HepG2 (cell line): ENCODE results near the gene CADM1. TPM values are rescaled to one million over a fixed set of nuclear protein-coding genes. Genes with fewer than 3 reads are reported as not detected.

Source experiments
- ATAC-seq: fragments of 200-7000 bp; cut with Tn5 transposase; 3 replicates; pipeline ENCODE4 v1.9.1; 2020; ENCODE audit warnings: mild to moderate bottlenecking, moderate library complexity
- BruUV-seq: library from RNA; stranded (reverse); fragments of 400-500 nt; replicated peaks from 2 replicates; lab custom pipeline; 2021; lab: Mats Ljungman, UMichigan
- CTCF ChIA-PET: fragments of 300-600 bp; formaldehyde crosslinking; extraction: SDS; loops from one replicate; lab custom pipeline; 2021; ENCODE audit warnings: low total read pairs, inconsistent platforms, low intra/inter-chr PET ratio; lab: Yijun Ruan, JAX
- POLR2A ChIA-PET: fragments of 350-600 bp; sonication (Branson Sonifier 250); formaldehyde crosslinking; loops from one replicate; lab custom pipeline; 2020; ENCODE audit warnings: antibody characterized with exemption, inconsistent platforms; lab: Yijun Ruan, JAX
- DNase-seq: peaks from one replicate; pipeline ENCODE4 v3.0.0-alpha.2; 2015; ENCODE audit warnings: low spot score
- FAIRE-seq: peaks from 3 replicates; lab custom pipeline; 2011; peaks lifted over from hg19 to GRCh38; lab: Jason Lieb, UNC
- H2AFZ ChIP-seq: one replicate; pipeline ENCODE4 v1.6.1; 2011; ENCODE audit warnings: low read length, inconsistent platforms
- H3K27ac ChIP-seq: fragments of 300-600 bp; 3 replicates; pipeline ENCODE4 v1.8.0; 2011; ENCODE audit warnings: mixed run types, mild to moderate bottlenecking, mixed read lengths, low read length, inconsistent platforms; ENCODE audit not compliant: insufficient read depth; ENCODE audit errors: extremely low read length
- H3K27me3 ChIP-seq, 2 experiments: fragments of 200-600 bp in 1 of 2; 2 replicates in 1 of 2; 3 replicates in 1 of 2; pipeline versions ENCODE4 v1.6.0 to v1.8.0; 2011; ENCODE audit warnings: low read length in 2 of 2, mild to moderate bottlenecking in 2 of 2, moderate library complexity in 2 of 2, inconsistent platforms in 1 of 2; ENCODE audit not compliant: insufficient read depth in 2 of 2, control insufficient read depth in 1 of 2
- H3K36me3 ChIP-seq, 2 experiments: fragments of 200-600 bp in 1 of 2; replicated peaks in 1 of 2; 2 replicates in 1 of 2; 3 replicates in 1 of 2; pipeline versions ENCODE4 v1.5.1 to v1.8.0; 2011; ENCODE audit warnings: low read length in 2 of 2, inconsistent platforms in 1 of 2; ENCODE audit not compliant: insufficient read depth in 2 of 2, control insufficient read depth in 1 of 2
- H3K4me1 ChIP-seq: 2 replicates; pipeline ENCODE4 v1.5.1; 2012; ENCODE audit warnings: low read length, inconsistent platforms; ENCODE audit not compliant: insufficient read depth
- H3K4me2 ChIP-seq: 2 replicates; pipeline ENCODE4 v1.6.0; 2011; ENCODE audit warnings: low read depth, low read length, inconsistent platforms
- H3K4me3 ChIP-seq, 3 experiments: fragments of 200-600 bp in 1 of 3; sonication (generic), shearing (Covaris generic) in 1 of 3; replicated peaks in 1 of 3; 2 replicates each; pipeline ENCODE4 v1.5.1; 2011 to 2016; ENCODE audit warnings: low read length in 3 of 3, inconsistent platforms in 2 of 3, low read depth in 2 of 3, mild to moderate bottlenecking in 2 of 3, control low read depth in 1 of 3, mixed read lengths in 1 of 3; ENCODE audit not compliant: insufficient read depth in 1 of 3
- H3K79me2 ChIP-seq: one replicate; pipeline ENCODE4 v1.6.1; 2011; ENCODE audit warnings: low read length, inconsistent platforms; ENCODE audit not compliant: insufficient read depth
- H3K9ac ChIP-seq: 2 replicates; pipeline ENCODE4 v1.6.0; 2011; ENCODE audit warnings: mild to moderate bottlenecking, low read depth, low read length, inconsistent platforms; ENCODE audit not compliant: insufficient read depth
- H3K9me3 ChIP-seq: 2 replicates; pipeline ENCODE4 v1.5.1; 2012; ENCODE audit warnings: mild to moderate bottlenecking, low read length
- H4K20me1 ChIP-seq: 2 replicates; pipeline ENCODE4 v1.6.0; 2011; ENCODE audit warnings: inconsistent platforms, mild to moderate bottlenecking, low read length, moderate library complexity; ENCODE audit not compliant: insufficient read depth
- ATF4 ChIP-seq, 2 experiments: fragments of 450-650 bp in 1 of 2; sonication (generic) in 1 of 2; formaldehyde crosslinking; IDR thresholded peaks; 2 replicates each; pipeline versions ENCODE4 v1.5.0 to v1.8.0; 2020 to 2022; ENCODE audit warnings: mild to moderate bottlenecking in 1 of 2, missing genetic modification reagents in 1 of 2
- CENPT ChIP-seq: sonication (generic); formaldehyde crosslinking; IDR thresholded peaks from 2 replicates; pipeline ENCODE4 v1.8.0; 2022; ENCODE audit warnings: low read depth, mild to moderate bottlenecking, moderate library complexity, missing genetic modification reagents
- ETV6 ChIP-seq: sonication (generic); formaldehyde crosslinking; conservative IDR thresholded peaks from 2 replicates; pipeline ENCODE4 v1.4.0; 2020; ENCODE audit warnings: missing genetic modification reagents
- HOXA9 ChIP-seq: sonication (generic); formaldehyde crosslinking; IDR thresholded peaks from 2 replicates; pipeline ENCODE4 v1.8.1; 2022; ENCODE audit warnings: missing genetic modification reagents, mild to moderate bottlenecking, moderate library complexity, borderline replicate concordance
- IRF9 ChIP-seq: sonication (generic); formaldehyde crosslinking; IDR thresholded peaks from 2 replicates; pipeline ENCODE4 v1.8.0; 2022; ENCODE audit warnings: missing genetic modification reagents, mild to moderate bottlenecking, borderline replicate concordance
- MYPOP ChIP-seq: sonication (generic); formaldehyde crosslinking; IDR thresholded peaks from 2 replicates; pipeline ENCODE4 v1.8.1; 2023; ENCODE audit warnings: mild to moderate bottlenecking, moderate library complexity, missing genetic modification reagents
- NFYC ChIP-seq: IDR thresholded peaks from 2 replicates; pipeline ENCODE4 v1.6.1; 2016; ENCODE audit warnings: missing genetic modification reagents, missing compliant biosample characterization
- PHF20 ChIP-seq: sonication (generic); formaldehyde crosslinking; IDR thresholded peaks from 2 replicates; pipeline ENCODE4 v1.5.0; 2020; ENCODE audit warnings: mild to moderate bottlenecking, missing genetic modification reagents
- RBM22 ChIP-seq: fragments of 200-400 bp; formaldehyde crosslinking; optimal IDR thresholded peaks from 2 replicates; pipeline ENCODE3; 2017; ENCODE audit warnings: mild to moderate bottlenecking, low read length, moderate library complexity
- RFX1 ChIP-seq: fragments of 450-650 bp; IDR thresholded peaks from 2 replicates; pipeline ENCODE4 v1.6.1; 2017
- RFX3 ChIP-seq: IDR thresholded peaks from 2 replicates; pipeline ENCODE4 v1.6.1; 2016; ENCODE audit warnings: missing biosample characterization, missing genetic modification reagents
- SETDB1 ChIP-seq: sonication (generic); formaldehyde crosslinking; IDR thresholded peaks from 2 replicates; pipeline ENCODE4 v1.5.1; 2020; ENCODE audit warnings: missing genetic modification reagents, mild to moderate bottlenecking, borderline replicate concordance
- SIN3B ChIP-seq: fragments of 150-350 bp; IDR thresholded peaks from 2 replicates; pipeline ENCODE4 v1.6.1; 2014; ENCODE audit warnings: low read length
- ZBTB10 ChIP-seq: sonication (generic); formaldehyde crosslinking; IDR thresholded peaks from 2 replicates; pipeline ENCODE4 v1.4.0; 2020; ENCODE audit warnings: missing genetic modification reagents, borderline replicate concordance
- ZNF138 ChIP-seq: sonication (generic); formaldehyde crosslinking; IDR thresholded peaks from 2 replicates; pipeline ENCODE4 v1.5.0; 2020; ENCODE audit warnings: mild to moderate bottlenecking, low read depth, missing genetic modification reagents
- ZNF17 ChIP-seq: sonication (generic); formaldehyde crosslinking; IDR thresholded peaks from 2 replicates; pipeline ENCODE4 v1.5.0; 2020; ENCODE audit warnings: mild to moderate bottlenecking, missing genetic modification reagents
- ZNF296 ChIP-seq: sonication (generic); formaldehyde crosslinking; conservative IDR thresholded peaks from 2 replicates; pipeline ENCODE4 v1.5.0; 2020; ENCODE audit warnings: mild to moderate bottlenecking, missing genetic modification reagents
- ZNF572 ChIP-seq: sonication (generic); formaldehyde crosslinking; IDR thresholded peaks from 2 replicates; pipeline ENCODE4 v1.5.1; 2020; ENCODE audit warnings: mild to moderate bottlenecking, missing genetic modification reagents
- ZNF670 ChIP-seq: sonication (generic); formaldehyde crosslinking; IDR thresholded peaks from 2 replicates; pipeline ENCODE4 v1.8.0; 2022; ENCODE audit warnings: mild to moderate bottlenecking, missing genetic modification reagents, borderline replicate concordance
- WGBS: methylation state at CpG from one replicate; pipeline ENCODE4 v1.1.6; 2017; ENCODE audit warnings: low lambda C conversion rate; 5-methylcytosine and 5-hydroxymethylcytosine counted together
- in situ Hi-C: cut with HindIII; loops from 2 replicates; pipeline ENCODE4 v1.10.0; 2017; ENCODE audit warnings: low pct_unique_long_range_greater_than_20kb; ENCODE audit not compliant: extremely low pct_ligation_motif_present
- intact Hi-C: fragments of 100-400 bp; cut with micrococcal nuclease; formaldehyde crosslinking; loops from one replicate; pipeline ENCODE4 v1.10.0; 2022; ENCODE audit not compliant: unreplicated experiment
- polyA plus RNA-seq, 8 experiments: library from polyadenylated mRNA; depleted of rRNA in 3 of 8; stranded (reverse) in 7 of 8; unstranded in 1 of 8; fragments of >200 nt; fragmentation: Illumina TruSeq in 4 of 8; extraction: Trizol in 4 of 8; gene quantifications; 2 replicates each; pipeline versions ENCODE4 v1.2.1 to v1.2.3, GENCODE V29; 2011 to 2016; ENCODE audit warnings: low read depth in 4 of 8, missing spikeins in 1 of 8, mixed read lengths in 1 of 8; ENCODE audit not compliant: insufficient read depth in 1 of 8
- total RNA-seq, 5 experiments: library from RNA; depleted of rRNA; stranded (reverse); fragments of >200 nt; fragmentation: Illumina TruSeq; extraction: Trizol; gene quantifications; 2 replicates each; pipeline ENCODE4 v1.2.3, GENCODE V29; 2016; ENCODE audit warnings: low read depth in 1 of 5

CADM1 gene
- total and polyA plus RNA-seq, 2 of the 13 experiments (the other 11 are each of a cell fraction or from before 2014, with no cell fraction given): 71.3 to 122 TPM

- no peaks in the 10 kb centered on the region for H3K36me3 ChIP-seq
- peak overlapping the region; percentile 87 for H3K9ac ChIP-seq
- H4K20me1 ChIP-seq: peaks cover 4% of the 10 kb centered on the region; the same call in 1 of the 2 replicates
- H3K9me3 ChIP-seq: no peaks in the 10 kb centered on the region
- H3K4me3 ChIP-seq: peak overlapping the region; percentile 89 to 92 (median 89)
- no peak overlapping the region for H2AFZ ChIP-seq
- H3K27me3 ChIP-seq: no peaks in the 10 kb centered on the region; a peak in 1 of 5 replicates
- peaks cover 27% of the 10 kb centered on the region for H3K4me1 ChIP-seq
- peak overlapping the region; percentile 67 for H3K27ac ChIP-seq
- H3K79me2 ChIP-seq: peaks cover 50% of the 10 kb centered on the region
- CTCF ChIA-PET: interaction anchor here (1.1 to 2.6 kb wide), 2 partner anchors 26 to 169 kb away, joined by 3 to 10 read pairs; no protein-coding TSS in a partner anchor
- no peak for FAIRE-seq
- in situ Hi-C loops: loop anchor here (5.0 kb wide), 1 partner anchor 167 kb away; no protein-coding TSS in a partner anchor
- intact Hi-C loops: loop anchor here (2.0 to 5.0 kb wide), 6 partner anchors 21 to 175 kb away; no protein-coding TSS in a partner anchor
- BruUV-seq: no TSS peak
- 0% methylated on average over 5 of the region's 15 CpGs for WGBS
- H3K4me2 ChIP-seq: peak overlapping the region; percentile 87
- peak; percentile 5 for DNase-seq
- ATAC-seq: peak; percentile 6
- POLR2A ChIA-PET: interaction anchor here (0.7 to 2.0 kb wide), 9 partner anchors 12 to 95 kb away, joined by 3 to 20 read pairs (median 4); no protein-coding TSS in a partner anchor
- TF ChIP-seq ZNF572 (CRISPR knock-in tag): peak; percentile 76; the same call in 1 of the 2 replicates
- TF ChIP-seq ZBTB10 (CRISPR knock-in tag): peak; percentile 56; the same call in 1 of the 2 replicates
- TF ChIP-seq RFX1: peak; percentile 59; the same call in 1 of the 2 replicates
- TF ChIP-seq RFX3 (CRISPR knock-in tag): peak; percentile 71
- peak; percentile 39 for TF ChIP-seq RBM22
- TF ChIP-seq NFYC (CRISPR knock-in tag): no peak
- TF ChIP-seq ZNF17 (CRISPR knock-in tag): no peak
- 0 out of 2 replicates have a peak, but pooled peaks have one; percentile 4 for TF ChIP-seq ETV6 (CRISPR knock-in tag)
- TF ChIP-seq HOXA9: 0 out of 2 replicates have a peak, but pooled peaks have one; percentile 53
- no peak for TF ChIP-seq CENPT (CRISPR knock-in tag)
- TF ChIP-seq SIN3B: peak; percentile 8; the same call in 1 of the 2 replicates
- no peak for TF ChIP-seq MYPOP
- no peak for TF ChIP-seq IRF9
- TF ChIP-seq ZNF670 (CRISPR knock-in tag): 0 out of 2 replicates have a peak, but pooled peaks have one; percentile 28
- 0 out of 4 replicates have a peak, but pooled peaks of 1 of the 2 experiments have one; percentile 17 for TF ChIP-seq ATF4 (CRISPR knock-in tag; IDR thresholded peaks at IDR 0.05)
- TF ChIP-seq PHF20 (CRISPR knock-in tag): 0 out of 2 replicates have a peak, but pooled peaks have one; percentile 31
- TF ChIP-seq ZNF138 (CRISPR knock-in tag): 0 out of 2 replicates have a peak, but pooled peaks have one; percentile 51
- no peak for TF ChIP-seq SETDB1 (CRISPR knock-in tag)
- TF ChIP-seq ZNF296 (CRISPR knock-in tag): 0 out of 2 replicates have a peak, but pooled peaks have one; percentile 25
Measured at GRCh38 chr11:115503886-115504275, 334 bp downstream of the CADM1 start.
